Measurements from ENCODE around the gene TMEM239.

- TF ChIP-seq CTCF (IDR thresholded peaks at IDR 0.05) (no peak), POLR2AphosphoS5 (IDR thresholded peaks at IDR 0.05) (no peak), POLR2A (IDR thresholded peaks at IDR 0.05) (no peak)
Measured at GRCh38 chr20:2864626-2865025, 48.5 kb downstream of the TMEM239 start.

Measured in stomach (tissue), 4 donors.